GM12874 (cell line): ENCODE measurements around the gene PGLYRP2.

Source experiments
- TF ChIP-seq, protein P1 (sequence below): IDR thresholded peaks from 2 replicates; pipeline ENCODE4 v1.5.1; 2011; ENCODE audit warnings: low read depth, mild to moderate bottlenecking, control low read depth, low read length, moderate library complexity; ENCODE audit not compliant: insufficient read depth

PGLYRP2 gene

DNA sequence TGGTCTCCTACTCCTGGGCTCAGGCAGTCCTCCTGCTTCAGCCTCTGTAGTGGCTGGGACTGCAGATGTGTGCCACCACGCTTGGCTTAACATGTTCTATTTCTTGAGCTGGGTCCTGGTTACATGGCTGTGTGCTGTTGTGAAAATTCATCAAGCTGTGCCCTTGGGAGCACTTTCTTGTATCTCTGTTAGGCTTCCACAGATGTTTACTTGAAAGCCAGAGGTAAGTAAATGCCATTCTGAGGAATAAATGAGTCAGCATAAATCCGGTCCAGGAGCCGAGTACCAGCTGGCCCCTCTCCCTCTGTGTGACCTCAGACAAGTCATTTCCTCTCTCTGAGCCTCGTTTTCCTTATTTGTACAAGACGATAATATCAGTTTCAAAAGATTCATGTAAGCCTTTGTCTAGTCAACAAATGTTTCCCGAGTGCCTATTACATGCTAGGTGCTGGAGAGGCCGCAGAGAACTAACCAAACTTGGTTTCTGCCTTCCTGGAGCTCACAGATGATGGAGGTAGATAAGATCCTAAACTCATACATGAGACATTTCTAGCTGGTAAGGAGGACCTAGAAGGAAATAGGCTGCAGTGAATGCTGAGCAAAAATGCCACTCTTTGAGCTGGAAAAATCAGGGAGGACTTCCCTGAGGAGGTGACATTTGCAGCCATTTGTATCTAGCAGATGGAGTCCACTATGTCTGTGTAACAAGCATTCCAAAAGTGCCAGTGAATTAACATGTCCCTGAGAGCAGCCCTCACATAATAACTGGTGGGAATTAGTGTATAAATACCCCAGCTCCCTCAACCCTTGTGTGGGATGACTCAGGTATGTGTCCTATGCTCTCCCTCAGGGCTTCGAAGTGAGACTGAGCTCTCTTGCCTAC is 12.2 kb downstream of the PGLYRP2 start:
- TF ChIP-seq, protein P1, sequence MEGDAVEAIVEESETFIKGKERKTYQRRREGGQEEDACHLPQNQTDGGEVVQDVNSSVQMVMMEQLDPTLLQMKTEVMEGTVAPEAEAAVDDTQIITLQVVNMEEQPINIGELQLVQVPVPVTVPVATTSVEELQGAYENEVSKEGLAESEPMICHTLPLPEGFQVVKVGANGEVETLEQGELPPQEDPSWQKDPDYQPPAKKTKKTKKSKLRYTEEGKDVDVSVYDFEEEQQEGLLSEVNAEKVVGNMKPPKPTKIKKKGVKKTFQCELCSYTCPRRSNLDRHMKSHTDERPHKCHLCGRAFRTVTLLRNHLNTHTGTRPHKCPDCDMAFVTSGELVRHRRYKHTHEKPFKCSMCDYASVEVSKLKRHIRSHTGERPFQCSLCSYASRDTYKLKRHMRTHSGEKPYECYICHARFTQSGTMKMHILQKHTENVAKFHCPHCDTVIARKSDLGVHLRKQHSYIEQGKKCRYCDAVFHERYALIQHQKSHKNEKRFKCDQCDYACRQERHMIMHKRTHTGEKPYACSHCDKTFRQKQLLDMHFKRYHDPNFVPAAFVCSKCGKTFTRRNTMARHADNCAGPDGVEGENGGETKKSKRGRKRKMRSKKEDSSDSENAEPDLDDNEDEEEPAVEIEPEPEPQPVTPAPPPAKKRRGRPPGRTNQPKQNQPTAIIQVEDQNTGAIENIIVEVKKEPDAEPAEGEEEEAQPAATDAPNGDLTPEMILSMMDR: no peak

DNA sequence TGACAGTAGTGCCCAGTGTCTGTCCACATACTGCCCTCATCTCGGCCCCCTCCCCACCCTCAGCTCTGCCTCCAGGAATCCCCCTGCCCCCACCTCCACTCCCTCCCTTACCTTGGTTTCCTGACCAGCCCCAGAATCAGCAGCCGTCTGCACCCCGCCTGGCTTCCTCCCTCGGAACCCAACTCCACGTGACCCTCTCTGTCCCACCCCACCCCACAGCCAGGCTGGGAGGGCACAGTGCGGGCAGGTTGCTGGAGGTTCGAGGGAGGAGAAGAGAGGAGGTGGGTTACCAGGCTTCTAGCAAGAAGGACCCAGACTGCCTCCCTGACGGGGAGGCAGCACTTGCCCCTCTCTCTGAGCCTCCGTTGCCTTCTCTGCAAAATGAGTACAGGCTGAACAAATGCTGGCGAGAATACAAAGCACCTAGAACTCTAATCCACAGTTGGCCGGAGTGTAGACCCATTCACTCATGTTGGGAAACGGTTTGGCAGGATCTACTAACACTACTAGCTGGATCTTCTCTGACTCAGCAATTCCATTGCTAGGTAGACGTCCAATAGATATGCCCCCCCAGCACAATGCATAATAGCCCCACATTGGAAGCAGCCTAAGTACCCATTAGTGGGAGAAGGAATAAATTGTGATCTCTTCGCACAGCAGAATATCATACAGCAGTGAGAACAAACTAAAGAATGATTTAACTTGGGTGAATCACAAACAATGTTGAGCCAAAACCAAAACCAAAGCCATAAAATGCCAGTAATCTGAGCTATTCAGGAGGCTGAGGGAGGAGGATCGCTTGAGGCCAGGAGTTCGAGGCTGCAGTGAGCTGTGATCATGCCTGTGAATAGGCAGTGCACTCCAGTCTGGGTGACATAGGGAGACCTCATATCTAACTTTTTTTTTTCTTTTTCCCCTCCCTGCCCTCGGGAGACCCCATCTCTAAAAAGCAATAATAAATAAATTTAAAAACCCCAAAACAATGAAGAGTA is 14.6 kb downstream of the PGLYRP2 start, which contains the start of gene RASAL3:
Gene RASAL3, minus strand, starts transcription at position 151 of the 992 bp plus-strand sequence. CDS start 186 bp downstream, outside the sequence.
- TF ChIP-seq, protein P1: no peak

DNA sequence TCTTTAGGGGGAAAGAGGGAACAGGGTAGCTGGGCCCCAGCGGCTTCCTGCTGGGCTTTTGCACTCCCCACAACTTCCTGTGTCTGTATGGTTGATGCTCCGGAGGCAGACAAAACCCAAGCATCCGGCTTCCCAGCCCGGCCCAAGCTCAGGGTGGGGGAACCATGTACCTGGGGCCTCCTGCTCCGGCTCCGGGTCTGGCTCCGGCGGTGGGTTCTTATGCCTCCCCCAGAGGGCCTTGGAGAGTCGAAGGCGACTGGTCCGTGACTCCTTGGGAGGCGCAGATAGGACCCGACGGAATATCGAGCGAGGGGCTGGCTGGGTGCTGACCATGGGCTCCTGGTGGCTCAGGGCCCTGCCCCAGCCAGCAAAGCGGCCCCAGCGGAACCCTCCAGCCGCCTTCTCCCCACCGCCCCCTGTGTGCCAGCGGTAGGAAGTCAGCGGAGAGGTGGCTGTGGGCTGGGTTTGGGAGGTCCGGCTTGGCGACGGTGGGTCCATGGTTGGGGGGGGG is 15.4 kb downstream of the PGLYRP2 start:
- TF ChIP-seq, protein P1: 0 out of 2 replicates have a peak, but pooled peaks have one; percentile 28

DNA sequence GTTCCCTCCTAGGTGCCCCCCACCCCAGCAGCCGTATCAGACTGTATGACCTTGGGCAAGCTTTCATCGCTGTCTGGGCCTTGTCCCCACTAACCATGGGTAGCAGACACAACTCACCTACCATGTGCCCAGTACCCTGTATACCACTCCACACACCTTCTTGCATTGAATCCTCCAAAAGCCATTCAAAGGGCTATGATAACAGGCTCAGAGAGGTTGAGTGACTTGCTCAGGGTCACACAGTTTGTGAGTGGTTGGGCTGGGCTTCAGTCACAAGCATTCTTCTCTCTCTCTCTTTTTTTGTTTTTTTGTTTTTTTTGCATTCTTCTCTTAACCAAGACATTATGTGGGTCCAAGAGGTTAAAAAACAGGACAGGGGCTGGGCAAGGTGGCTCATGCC is 17.6 kb downstream of the PGLYRP2 start:
- TF ChIP-seq, protein P1: no peak

DNA sequence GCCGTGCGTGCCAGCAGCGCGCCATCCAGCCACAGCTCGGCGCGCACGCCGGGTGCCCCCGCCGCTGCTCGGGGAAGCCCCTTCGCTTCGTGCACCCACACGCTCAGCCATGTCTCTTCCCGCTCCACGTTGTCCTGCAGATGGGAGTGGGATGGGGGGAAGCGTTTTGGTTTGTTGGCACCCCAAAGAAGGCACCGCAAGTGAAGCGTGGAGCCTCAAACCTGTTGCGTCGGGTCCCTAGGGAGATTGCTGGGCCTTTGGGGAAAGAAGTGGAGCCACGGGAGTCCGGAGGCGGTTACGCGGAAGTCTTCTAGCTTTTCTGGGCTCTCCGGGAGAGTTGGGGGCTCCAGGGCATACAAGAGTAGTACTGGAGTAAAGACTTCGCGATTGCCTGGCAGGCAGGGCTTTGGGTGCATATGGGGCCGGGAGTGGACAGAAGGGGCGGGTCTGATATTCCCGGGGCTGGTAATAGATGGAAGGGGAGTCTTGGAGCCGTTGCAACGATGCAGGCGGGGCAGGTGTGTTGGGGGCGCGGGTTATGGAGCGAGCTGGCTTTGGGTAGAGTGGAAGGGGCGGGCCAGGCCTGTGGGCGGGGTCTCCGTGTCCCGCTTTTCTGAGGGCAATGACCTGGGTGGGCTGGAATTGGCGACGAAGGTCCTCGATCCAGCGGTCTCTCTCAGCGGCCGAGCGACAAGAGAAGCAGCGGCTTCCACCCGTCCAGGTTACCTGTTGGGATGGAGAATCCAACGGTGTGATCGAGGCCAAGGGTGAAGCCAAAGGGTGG is 21.4 kb downstream of the PGLYRP2 start:
- TF ChIP-seq, protein P1: no peak

DNA sequence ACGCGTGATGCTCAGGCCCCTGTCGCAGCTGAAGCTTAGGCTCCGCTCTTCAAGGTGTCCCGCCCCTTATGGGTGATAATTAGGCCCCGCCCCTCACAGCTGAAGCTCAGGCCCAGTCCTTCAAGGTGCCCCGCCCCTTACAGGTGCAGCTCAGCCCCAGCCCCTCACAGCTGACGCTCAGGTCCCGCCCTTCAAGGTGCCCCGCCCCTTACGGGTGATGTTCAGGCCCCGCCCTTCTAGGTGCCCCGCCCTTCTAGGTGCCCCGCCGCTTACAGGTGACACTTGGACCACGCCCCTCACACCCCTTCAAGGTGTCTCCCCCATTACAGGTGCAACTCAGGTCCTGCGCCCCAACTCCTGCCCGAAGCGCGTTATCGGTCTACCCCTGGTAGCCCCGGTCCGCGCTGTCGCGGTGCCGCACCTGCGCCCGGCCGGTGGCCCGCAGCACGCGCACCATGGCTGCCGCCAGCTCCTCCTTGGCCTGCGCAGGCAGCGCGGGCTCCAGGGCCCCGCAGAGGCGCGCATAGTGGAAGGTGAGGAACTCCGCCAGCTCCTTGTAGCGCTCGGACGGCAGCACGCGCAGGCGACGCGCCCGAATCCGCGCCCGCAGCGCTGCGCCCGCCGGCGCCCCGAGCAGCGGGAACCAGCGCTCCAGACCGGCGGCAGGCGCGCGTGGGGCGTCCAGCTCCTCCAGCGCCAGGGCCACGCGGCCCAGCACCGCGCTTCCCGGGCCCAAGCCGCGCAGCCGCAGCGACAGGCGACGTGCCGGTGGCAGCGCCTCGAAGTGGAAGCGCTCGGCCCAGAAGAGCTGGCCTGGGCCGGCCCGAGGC is 22.2 kb downstream of the PGLYRP2 start:
- TF ChIP-seq, protein P1: no peak
